SK-N-SH treated with all-trans-retinoic acid at 6 μM for 48 hours (cell line): ENCODE data around the gene NET1.

ENCODE experiments used
- ARNTL ChIP-seq: fragments of 450-650 bp; formaldehyde crosslinking; IDR thresholded peaks from 2 replicates; pipeline ENCODE4 v1.5.0; 2020; ENCODE audit warnings: low read depth, mild to moderate bottlenecking, moderate library complexity, borderline replicate concordance
- BACH2 ChIP-seq: fragments of 250-450 bp; sonication (Bioruptor Pico); IDR thresholded peaks from 2 replicates; pipeline ENCODE4 v1.9.0; 2021; ENCODE audit warnings: mild to moderate bottlenecking, borderline replicate concordance
- ESRRG ChIP-seq: fragments of 250-450 bp; sonication (Bioruptor Pico); IDR thresholded peaks from 2 replicates; pipeline ENCODE4 v1.6.1; 2021; ENCODE audit warnings: mild to moderate bottlenecking
- GLIS3 ChIP-seq: fragments of 250-450 bp; sonication (Bioruptor Pico); IDR thresholded peaks from 2 replicates; pipeline ENCODE4 v1.5.0; 2020; ENCODE audit warnings: mild to moderate bottlenecking, moderate library complexity
- ISL1 ChIP-seq: fragments of 250-450 bp; sonication (Bioruptor Pico); IDR thresholded peaks from 2 replicates; pipeline ENCODE4 v2.1.2; 2022; ENCODE audit warnings: mild to moderate bottlenecking, moderate library complexity
- OSR1 ChIP-seq: fragments of 250-450 bp; sonication (Bioruptor Pico); IDR thresholded peaks from 2 replicates; pipeline ENCODE4 v1.8.0; 2022; ENCODE audit warnings: moderate library complexity, mild to moderate bottlenecking, inconsistent platforms
- PPARA ChIP-seq: fragments of 250-450 bp; sonication (Bioruptor Pico); IDR thresholded peaks from 2 replicates; pipeline ENCODE4 v1.5.0; 2020; ENCODE audit warnings: mild to moderate bottlenecking, borderline replicate concordance
- RARB ChIP-seq: fragments of 250-450 bp; sonication (Bioruptor Pico); IDR thresholded peaks from 2 replicates; pipeline ENCODE4 v1.8.0; 2021; ENCODE audit warnings: mild to moderate bottlenecking, moderate library complexity
- TCF4 ChIP-seq: fragments of 250-450 bp; sonication (Bioruptor Pico); IDR thresholded peaks from 2 replicates; pipeline ENCODE4 v1.8.0; 2021; ENCODE audit warnings: mild to moderate bottlenecking, moderate library complexity, borderline replicate concordance
- ZC3H10 ChIP-seq: fragments of 250-450 bp; sonication (Bioruptor Pico); IDR thresholded peaks from 2 replicates; pipeline ENCODE4 v1.5.1; 2021; ENCODE audit warnings: mild to moderate bottlenecking, moderate library complexity
- ZFP3 ChIP-seq: fragments of 250-450 bp; sonication (Bioruptor Pico); IDR thresholded peaks from 2 replicates; pipeline ENCODE4 v1.5.0; 2020; ENCODE audit warnings: mild to moderate bottlenecking, moderate library complexity
- TF ChIP-seq, protein P1 (sequence below): fragments of 250-450 bp; sonication (Bioruptor Pico); IDR thresholded peaks from 2 replicates; pipeline ENCODE4 v1.8.0; 2020; ENCODE audit warnings: mild to moderate bottlenecking, moderate library complexity, borderline replicate concordance
- TF ChIP-seq, protein P2 (sequence below): fragments of 250-450 bp; sonication (Bioruptor Pico); IDR thresholded peaks from 2 replicates; pipeline ENCODE4 v1.5.0; 2020; ENCODE audit warnings: mild to moderate bottlenecking, moderate library complexity
- TF ChIP-seq, protein P3 (sequence below): fragments of 250-450 bp; sonication (Bioruptor Pico); IDR thresholded peaks from 2 replicates; pipeline ENCODE4 v1.5.1; 2020; ENCODE audit warnings: low read depth, mild to moderate bottlenecking, moderate library complexity

DNA sequence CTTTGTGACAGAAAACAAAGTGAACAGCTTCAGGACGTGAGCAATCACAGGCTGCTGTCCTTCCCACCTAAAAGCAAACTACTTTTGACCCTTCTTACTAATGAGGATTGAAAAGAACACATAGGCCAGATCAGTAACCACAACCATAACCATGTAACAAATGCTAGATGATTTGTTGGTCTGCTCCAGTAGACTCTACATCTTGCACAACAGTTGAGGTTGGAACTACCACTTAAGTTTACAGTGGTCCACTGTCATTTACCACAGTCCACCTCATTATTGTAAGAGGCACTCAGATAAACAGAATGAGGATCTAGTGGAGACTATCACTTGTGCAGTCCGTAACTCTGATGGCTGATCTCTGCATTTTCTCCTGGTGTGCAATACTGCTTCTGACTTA, 27.8 kb downstream of the NET1 start:
- TF ChIP-seq, protein P1, sequence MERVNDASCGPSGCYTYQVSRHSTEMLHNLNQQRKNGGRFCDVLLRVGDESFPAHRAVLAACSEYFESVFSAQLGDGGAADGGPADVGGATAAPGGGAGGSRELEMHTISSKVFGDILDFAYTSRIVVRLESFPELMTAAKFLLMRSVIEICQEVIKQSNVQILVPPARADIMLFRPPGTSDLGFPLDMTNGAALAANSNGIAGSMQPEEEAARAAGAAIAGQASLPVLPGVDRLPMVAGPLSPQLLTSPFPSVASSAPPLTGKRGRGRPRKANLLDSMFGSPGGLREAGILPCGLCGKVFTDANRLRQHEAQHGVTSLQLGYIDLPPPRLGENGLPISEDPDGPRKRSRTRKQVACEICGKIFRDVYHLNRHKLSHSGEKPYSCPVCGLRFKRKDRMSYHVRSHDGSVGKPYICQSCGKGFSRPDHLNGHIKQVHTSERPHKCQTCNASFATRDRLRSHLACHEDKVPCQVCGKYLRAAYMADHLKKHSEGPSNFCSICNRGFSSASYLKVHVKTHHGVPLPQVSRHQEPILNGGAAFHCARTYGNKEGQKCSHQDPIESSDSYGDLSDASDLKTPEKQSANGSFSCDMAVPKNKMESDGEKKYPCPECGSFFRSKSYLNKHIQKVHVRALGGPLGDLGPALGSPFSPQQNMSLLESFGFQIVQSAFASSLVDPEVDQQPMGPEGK (CRISPR knock-in tag), result no peak
- TF ChIP-seq ARNTL (CRISPR knock-in tag), result no peak
- TF ChIP-seq RARB (CRISPR knock-in tag), result no peak
- no peak for TF ChIP-seq ZC3H10 (CRISPR knock-in tag)
- TF ChIP-seq ESRRG (CRISPR knock-in tag), result no peak
- TF ChIP-seq OSR1, result no peak
- TF ChIP-seq, protein P2, sequence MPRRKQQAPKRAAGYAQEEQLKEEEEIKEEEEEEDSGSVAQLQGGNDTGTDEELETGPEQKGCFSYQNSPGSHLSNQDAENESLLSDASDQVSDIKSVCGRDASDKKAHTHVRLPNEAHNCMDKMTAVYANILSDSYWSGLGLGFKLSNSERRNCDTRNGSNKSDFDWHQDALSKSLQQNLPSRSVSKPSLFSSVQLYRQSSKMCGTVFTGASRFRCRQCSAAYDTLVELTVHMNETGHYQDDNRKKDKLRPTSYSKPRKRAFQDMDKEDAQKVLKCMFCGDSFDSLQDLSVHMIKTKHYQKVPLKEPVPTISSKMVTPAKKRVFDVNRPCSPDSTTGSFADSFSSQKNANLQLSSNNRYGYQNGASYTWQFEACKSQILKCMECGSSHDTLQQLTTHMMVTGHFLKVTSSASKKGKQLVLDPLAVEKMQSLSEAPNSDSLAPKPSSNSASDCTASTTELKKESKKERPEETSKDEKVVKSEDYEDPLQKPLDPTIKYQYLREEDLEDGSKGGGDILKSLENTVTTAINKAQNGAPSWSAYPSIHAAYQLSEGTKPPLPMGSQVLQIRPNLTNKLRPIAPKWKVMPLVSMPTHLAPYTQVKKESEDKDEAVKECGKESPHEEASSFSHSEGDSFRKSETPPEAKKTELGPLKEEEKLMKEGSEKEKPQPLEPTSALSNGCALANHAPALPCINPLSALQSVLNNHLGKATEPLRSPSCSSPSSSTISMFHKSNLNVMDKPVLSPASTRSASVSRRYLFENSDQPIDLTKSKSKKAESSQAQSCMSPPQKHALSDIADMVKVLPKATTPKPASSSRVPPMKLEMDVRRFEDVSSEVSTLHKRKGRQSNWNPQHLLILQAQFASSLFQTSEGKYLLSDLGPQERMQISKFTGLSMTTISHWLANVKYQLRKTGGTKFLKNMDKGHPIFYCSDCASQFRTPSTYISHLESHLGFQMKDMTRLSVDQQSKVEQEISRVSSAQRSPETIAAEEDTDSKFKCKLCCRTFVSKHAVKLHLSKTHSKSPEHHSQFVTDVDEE (CRISPR knock-in tag), result no peak
- TF ChIP-seq GLIS3 (CRISPR knock-in tag), result no peak
- TF ChIP-seq, protein P3, sequence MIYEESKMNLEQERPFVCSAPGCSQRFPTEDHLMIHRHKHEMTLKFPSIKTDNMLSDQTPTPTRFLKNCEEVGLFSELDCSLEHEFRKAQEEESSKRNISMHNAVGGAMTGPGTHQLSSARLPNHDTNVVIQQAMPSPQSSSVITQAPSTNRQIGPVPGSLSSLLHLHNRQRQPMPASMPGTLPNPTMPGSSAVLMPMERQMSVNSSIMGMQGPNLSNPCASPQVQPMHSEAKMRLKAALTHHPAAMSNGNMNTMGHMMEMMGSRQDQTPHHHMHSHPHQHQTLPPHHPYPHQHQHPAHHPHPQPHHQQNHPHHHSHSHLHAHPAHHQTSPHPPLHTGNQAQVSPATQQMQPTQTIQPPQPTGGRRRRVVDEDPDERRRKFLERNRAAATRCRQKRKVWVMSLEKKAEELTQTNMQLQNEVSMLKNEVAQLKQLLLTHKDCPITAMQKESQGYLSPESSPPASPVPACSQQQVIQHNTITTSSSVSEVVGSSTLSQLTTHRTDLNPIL (CRISPR knock-in tag), result no peak
- no peak for TF ChIP-seq ZFP3 (CRISPR knock-in tag)
- no peak for TF ChIP-seq BACH2 (CRISPR knock-in tag)
- TF ChIP-seq TCF4 (CRISPR knock-in tag), result no peak
- TF ChIP-seq PPARA (CRISPR knock-in tag), result no peak
- no peak for TF ChIP-seq ISL1
